Mononuclear cell (primary cell): ENCODE data around the gene GBF1. TPM values are rescaled to one million over a fixed set of nuclear protein-coding genes. Genes with fewer than 3 reads are reported as not detected.

ENCODE experiments used
- H3K27me3 ChIP-seq: 2 replicates; pipeline ENCODE4 v1.6.0; 2011; ENCODE audit warnings: low read length, control low read depth; ENCODE audit not compliant: insufficient read depth
- H3K4me1 ChIP-seq: 2 replicates; pipeline ENCODE4 v1.5.1; 2011; ENCODE audit warnings: mild to moderate bottlenecking, low read length, control low read depth; ENCODE audit not compliant: insufficient read depth
- H3K4me3 ChIP-seq: 2 replicates; pipeline ENCODE4 v1.5.1; 2011; ENCODE audit warnings: mild to moderate bottlenecking, low read length, moderate library complexity
- H3K9me3 ChIP-seq: 2 replicates; pipeline ENCODE4 v1.5.1; 2011; ENCODE audit warnings: low read depth, mild to moderate bottlenecking, control low read depth, low read length
- total RNA-seq: library from RNA; depleted of rRNA; stranded (reverse); fragments of >200 nt; gene quantifications from one replicate; pipeline ENCODE4 v1.2.3, GENCODE V29; 2012

The GBF1 gene
- total RNA-seq, 1 donor = 16.7 TPM

DNA sequence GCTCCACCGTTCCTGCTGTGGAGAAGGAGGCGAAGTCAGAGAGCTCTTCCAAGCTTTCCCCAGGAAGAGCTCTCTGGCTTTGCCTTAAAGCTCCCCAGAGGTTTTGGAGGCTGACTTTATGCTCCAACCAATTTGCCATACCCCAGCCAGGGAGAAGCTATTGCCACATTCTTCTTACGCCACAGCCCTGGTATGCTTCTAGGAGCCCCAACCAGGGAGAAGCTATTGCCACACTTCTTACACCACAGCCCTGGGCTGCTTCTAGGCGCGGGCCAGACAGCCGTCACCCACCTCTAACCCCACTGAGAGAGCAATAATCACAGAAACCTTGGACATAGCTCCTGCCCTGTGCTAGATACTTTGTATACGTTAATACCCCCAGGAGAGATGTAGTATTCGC lies 18.3 kb upstream of the GBF1 start:
- Histone ChIP-seq H3K4me3 (no peak overlapping the region), H3K27me3 (peaks cover 37% of the 10 kb centered on the region)

DNA sequence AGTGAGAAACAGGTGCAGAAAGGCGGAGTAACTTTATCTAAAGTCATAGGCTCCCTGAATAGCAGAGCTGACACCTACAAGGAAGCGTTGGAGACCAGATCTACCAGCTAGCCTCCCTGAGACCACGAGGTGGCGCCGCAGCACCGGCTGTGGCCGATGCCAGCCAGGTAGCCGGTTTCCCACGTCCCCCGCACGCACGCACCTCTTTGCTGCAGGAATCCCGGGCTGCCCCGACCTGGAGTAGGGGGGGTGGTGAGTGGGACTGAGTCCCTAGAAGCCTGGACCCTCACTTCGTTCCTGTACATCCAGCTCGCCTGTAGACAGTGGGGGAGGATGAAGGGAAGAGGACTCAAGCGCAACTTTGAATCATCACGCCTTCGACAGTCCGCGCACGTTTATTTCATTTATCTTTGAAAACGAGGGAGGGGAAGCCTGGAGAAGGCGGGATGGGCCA lies 15.5 kb upstream of the GBF1 start:
- Histone ChIP-seq H3K9me3 (no peaks in the 10 kb centered on the region), H3K27me3 (peaks cover 39% of the 10 kb centered on the region), H3K4me3 (peak overlapping the region; percentile 31), H3K4me1 (peaks cover 49% of the 10 kb centered on the region)

More for the DNA sequence above, 18.3 kb upstream of the GBF1 start:
- peaks cover 49% of the 10 kb centered on the region for H3K4me1 ChIP-seq
- no peaks in the 10 kb centered on the region for H3K9me3 ChIP-seq

DNA sequence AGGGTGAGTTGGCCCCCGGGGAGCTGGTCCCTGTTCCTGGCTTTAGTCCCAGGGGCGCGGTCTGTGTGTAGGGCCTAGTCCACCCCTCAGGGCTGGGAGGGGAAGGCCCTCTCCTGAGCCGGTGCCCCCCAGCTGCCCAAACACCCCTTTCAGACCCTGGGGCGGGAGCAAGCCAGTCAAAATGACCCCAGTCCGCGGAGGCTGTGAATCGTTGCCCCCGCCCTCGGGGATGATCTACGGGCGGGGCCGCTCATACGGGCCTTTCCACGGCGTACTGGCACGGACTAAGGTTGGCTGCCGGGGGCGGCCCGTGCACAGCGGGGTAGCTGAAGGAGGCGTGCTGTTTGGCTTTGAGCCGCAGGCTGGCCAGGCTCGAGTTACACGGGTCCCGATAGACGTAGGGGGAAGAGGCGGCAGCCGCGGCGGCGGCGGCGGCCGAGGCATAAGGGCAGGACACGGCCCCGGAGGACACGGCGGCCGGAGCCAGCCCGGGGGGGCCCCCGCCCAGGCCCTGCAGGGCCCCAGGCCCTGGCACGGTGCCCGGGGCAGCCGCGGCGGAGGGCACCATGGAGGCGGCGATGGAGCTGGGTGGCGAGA lies 15.0 kb upstream of the GBF1 start:
- Histone ChIP-seq H3K9me3 (no peaks in the 10 kb centered on the region), H3K4me1 (peaks cover 49% of the 10 kb centered on the region), H3K27me3 (peaks cover 40% of the 10 kb centered on the region), H3K4me3 (peak overlapping the region; percentile 31)

DNA sequence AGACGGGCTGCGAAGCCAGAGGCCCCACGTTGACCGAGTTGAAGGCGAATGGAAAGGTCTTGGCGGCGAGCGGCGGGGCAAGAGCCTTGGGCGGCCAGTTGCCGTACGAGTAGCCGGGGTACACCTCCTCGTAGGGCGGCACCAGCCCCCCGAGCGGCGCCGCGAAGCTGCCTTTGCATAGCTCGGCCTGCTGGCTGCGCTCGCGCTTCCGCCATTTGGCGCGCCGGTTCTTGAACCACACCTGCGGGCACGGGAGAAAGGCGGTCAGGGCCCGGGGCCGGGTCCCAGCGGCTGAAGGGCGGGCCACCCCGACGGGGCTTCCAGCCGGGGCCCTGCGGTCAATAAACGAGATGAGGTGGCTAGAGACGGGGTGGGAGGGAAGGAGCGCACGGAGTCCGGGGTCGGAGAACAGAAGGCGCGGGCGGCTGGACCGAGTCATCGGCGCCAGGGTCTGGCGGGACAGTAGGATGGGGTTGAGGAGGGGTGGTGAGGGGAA lies 14.4 kb upstream of the GBF1 start:
- Histone ChIP-seq H3K9me3 (no peaks in the 10 kb centered on the region), H3K4me3 (peak overlapping the region; percentile 31), H3K27me3 (peaks cover 45% of the 10 kb centered on the region), H3K4me1 (peaks cover 44% of the 10 kb centered on the region)

DNA sequence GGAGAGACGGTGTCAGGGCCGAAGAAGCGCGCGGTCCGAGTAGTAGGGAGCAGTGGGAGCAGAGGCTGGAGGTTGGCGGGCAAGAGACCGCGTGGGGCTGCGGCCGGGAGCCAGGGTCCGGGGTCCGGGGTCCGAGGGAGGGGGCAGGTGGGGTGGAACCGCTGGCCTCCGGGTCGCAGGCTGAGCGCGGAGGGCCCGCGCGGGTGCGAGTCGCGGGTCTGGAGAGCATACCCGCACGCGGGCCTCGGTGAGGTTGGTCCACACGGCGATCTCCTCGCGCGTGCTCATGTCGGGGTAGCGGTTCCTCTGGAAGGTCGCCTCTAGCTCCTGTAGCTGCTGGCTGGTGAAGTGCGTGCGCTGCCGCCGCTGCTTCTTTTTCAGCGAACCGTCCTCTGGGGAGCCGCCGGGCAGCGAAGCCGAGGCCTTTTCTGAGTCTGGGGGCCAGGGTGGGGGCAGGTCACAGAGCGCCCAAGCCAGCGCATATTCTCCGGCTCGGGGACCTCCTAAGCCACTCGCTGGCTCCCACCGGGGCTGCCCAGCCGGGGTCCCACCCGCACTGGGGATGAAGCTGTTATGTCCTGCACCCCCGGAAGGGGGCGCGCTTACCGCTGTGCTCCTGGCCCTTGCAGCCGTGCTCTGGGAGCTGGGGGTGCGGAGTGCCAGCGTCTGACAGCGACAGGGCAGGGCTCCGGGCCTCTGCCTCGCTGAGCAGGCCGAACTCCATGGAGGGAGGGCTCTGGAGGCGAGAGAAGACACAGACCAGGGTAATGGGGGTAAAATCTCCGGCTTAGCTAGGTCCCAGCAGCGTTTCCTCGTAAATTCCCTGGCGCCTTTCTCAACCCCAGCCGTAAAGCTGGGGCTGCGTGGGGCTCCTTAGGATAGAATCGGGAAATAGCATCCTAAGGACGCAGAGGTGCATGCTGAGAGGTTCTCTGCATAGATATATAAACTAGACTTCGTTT lies 13.7 kb upstream of the GBF1 start:
- H3K4me1 ChIP-seq = peaks cover 37% of the 10 kb centered on the region
- no peaks in the 10 kb centered on the region for H3K9me3 ChIP-seq
- H3K4me3 ChIP-seq = peak overlapping the region; percentile 31
- H3K27me3 ChIP-seq = peaks cover 45% of the 10 kb centered on the region

DNA sequence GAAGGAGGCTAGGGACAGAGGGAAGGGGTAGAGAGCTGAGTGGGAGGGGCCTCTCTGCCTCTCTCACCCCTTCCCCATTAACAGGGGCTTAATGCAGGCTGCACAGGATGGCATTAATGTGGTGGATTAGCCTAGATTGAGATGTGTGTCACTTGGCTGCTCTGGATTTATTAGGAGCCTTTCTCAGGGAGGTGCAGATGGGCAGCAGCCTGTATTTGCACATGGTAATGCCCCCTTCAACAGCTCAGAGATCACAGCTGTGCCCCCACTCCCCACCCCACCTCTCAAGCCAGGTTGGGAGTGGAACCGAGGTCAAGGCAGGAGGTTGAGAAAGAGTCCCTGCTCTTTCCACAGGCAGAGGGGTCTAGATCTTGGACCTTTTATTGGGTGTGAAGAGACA lies 11.3 kb upstream of the GBF1 start:
- Histone ChIP-seq H3K4me3 (no peak overlapping the region), H3K27me3 (peaks cover 42% of the 10 kb centered on the region), H3K4me1 (peaks cover 22% of the 10 kb centered on the region), H3K9me3 (no peaks in the 10 kb centered on the region)

DNA sequence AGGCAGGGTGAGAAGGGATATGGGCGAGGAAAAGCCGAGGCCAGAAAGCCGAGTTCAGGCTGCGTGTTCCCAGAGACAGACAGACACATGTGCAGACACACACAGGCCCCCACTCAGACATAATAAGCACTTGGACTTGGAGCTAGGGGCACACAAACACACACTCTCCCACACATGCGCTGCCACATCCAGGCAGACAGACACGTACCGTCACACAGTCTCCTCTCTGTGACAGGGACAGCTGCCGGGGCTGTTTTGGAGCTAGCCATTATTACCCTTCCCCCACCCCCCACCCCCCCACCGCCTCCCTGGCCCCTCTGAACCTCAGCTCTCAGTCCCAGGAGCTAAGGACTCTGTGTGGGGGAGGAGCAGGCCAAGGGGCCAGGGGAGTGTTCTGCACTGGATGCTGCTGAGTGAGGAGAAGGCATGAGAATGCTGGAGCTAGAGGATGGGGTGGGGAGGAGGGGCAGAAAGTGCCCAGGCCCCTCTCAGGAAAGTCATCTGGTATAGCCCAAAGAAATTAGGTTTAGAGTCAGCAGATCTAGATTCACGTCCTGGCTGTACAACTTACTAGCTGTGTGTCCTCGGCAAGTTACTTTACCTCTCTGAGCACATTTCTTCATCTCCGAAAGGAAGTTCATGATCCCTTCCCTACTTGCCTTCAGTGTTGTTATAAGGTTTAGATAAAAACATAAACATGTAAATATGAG lies 10.3 kb upstream of the GBF1 start:
- Histone ChIP-seq H3K4me3 (no peak overlapping the region), H3K4me1 (peaks cover 19% of the 10 kb centered on the region), H3K27me3 (peaks cover 49% of the 10 kb centered on the region), H3K9me3 (no peaks in the 10 kb centered on the region)

DNA sequence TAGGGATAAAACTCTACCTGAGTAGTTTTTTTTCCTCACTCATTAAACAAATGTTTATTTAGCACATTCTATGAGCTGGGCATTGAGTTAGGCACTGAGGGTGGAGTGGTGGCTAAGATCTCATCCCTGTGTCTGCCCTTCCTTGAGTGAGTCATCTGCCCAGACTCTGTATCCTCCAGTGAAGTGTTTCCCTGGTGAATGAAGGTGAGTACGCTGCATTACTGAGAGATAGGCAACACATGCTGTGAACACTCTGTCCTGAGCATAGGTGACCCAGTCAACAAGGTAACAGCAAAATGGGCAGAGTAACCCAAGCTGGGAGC lies 9.8 kb upstream of the GBF1 start:
- peaks cover 50% of the 10 kb centered on the region for H3K27me3 ChIP-seq

DNA sequence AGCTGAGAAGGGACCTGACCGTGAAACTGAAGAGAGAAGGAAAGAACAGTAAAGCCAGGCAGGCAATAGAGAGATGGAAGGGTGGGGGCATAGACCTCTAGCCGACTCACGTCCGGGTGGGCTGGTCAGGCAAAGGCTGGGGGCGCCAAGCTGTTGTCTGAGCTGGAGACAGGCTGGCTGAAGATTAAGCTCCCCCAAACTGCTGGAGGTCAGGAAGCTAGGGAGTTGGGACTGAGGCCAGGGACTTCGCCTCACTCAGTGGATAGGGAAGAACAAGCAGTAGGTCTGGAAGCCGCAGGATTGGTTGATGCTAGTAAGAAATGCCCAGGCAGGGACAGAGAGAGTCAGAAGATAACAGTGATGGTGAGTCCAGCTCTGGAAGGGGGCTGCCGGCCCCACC lies 9.3 kb upstream of the GBF1 start:
- Histone ChIP-seq H3K4me3 (no peak overlapping the region), H3K27me3 (peaks cover 51% of the 10 kb centered on the region), H3K4me1 (peaks cover 14% of the 10 kb centered on the region), H3K9me3 (no peaks in the 10 kb centered on the region)

More for the DNA sequence above, 9.8 kb upstream of the GBF1 start:
- no peak overlapping the region for H3K4me3 ChIP-seq
- no peaks in the 10 kb centered on the region for H3K9me3 ChIP-seq
- peaks cover 14% of the 10 kb centered on the region for H3K4me1 ChIP-seq

DNA sequence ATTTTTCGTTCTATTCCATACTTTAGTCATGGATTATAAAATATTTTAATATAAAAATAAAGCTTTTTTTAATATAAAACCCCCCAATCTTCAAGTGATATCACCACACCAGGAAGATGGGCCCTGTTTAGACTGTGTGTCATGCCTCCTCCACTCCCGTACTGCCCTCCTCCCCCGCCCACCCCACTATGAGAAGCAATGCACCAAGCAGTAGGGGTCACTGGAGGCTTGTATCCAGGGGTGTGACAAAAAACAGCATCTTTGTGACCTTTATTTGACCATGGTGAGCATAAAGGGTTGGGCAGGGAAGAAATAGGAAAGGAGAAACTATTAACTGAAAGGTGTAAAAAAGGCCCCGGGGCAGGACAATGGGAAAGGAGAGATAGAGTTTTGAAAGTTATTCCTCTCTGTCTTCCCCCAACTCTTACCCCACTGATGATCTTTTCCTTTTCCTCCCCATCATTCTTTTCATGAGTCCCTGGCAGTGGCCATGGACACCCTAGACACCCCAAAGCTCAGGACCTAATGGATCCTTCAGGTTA lies 7.5 kb upstream of the GBF1 start:
- H3K9me3 ChIP-seq = no peaks in the 10 kb centered on the region
- H3K4me1 ChIP-seq = peaks cover 19% of the 10 kb centered on the region
- H3K4me3 ChIP-seq = no peak overlapping the region
- peaks cover 56% of the 10 kb centered on the region for H3K27me3 ChIP-seq

DNA sequence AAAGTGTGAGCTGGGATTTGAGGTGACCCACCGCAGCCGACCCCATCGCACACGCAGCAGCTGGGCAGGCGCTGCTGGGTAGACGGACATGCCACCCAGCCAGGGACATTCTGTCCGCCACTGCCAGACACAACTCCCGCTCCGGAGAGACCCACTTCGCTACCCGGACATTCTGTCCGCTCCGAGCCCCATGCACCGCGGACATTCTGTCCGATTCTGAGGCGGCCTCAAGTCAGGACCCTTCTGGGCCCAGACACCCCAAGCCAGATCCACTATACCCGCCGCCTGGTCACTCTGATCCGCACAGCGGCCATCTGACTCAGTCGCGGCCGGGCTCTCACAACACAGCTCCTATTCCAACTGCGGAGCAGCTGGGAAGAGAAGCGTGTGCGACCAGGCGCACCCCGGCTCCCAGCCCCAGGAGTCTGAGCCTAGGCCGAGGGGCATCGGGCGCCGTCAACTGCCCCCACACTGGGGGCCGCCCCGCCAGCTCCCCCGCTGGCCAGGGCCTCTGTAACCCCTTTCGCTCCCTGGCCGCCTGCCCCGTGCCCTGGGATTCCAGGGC lies 4.8 kb upstream of the GBF1 start:
- peaks cover 47% of the 10 kb centered on the region for H3K27me3 ChIP-seq
- H3K4me1 ChIP-seq = peaks cover 27% of the 10 kb centered on the region
- no peaks in the 10 kb centered on the region for H3K9me3 ChIP-seq
- no peak overlapping the region for H3K4me3 ChIP-seq

DNA sequence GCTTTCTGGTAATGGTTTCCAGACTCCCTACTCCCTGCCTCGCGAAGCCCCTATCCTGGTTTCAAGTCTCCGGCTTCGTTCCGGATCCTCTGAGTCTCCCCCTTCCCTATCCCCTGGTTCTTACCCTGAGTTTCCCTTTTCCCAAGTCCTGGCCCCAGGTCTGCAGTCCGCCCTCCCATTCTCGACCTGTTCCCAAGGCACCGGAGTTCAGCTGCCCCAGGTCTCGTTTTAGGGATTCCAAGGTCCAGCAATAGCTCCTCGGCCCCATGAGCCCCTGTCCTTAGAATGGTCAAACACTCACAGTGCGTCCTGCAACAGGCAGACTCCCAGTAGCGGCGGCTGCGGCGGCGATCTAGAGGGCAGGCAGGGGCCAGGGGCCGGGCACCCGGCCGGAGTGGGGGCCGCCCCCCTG lies 4.3 kb upstream of the GBF1 start:
- Histone ChIP-seq H3K4me3 (no peak overlapping the region), H3K27me3 (peaks cover 44% of the 10 kb centered on the region), H3K4me1 (peaks cover 30% of the 10 kb centered on the region), H3K9me3 (no peaks in the 10 kb centered on the region)

DNA sequence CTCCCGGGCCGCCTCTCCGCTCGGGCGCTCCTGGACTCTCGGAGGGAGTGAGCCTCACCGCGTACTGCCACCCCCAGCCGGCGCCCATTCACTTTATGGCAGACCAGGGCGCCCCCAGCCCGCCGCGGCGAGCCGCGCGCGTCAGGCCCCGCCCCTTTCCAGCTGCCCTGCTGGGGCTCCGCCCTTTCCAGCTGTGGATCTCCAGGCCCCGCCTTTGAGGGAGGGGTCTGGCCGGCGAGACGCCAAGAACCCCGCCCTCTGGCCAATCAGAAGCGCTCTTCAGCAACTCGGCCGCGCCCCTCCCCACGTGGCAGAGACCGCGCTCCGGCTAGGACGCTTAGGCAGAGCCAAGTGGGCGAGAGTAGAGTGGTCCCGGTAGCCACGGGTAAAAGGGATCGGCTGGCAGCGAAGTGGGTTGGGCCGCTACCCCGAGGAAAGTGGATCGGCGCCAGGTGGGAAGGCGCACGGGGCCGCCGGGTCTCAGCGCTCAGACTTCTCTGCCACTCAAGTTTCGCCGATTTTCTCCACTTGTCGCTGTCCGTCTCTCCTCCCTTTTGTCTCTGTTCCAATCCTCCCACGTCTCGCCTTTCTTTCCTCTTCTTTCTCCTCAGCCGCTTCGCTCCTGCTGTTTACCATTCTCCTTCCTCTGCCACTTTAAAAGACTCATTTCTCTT lies 3.8 kb upstream of the GBF1 start, which contains the start of gene PITX3:
Gene PITX3, minus strand, starts transcription at position 69 of the 674 bp plus-strand sequence. CDS start 9,432 bp downstream, outside the sequence.
- H3K4me1 ChIP-seq = peaks cover 35% of the 10 kb centered on the region
- peaks cover 44% of the 10 kb centered on the region for H3K27me3 ChIP-seq
- peak within 1 kb of the TSS; percentile 15 for H3K4me3 ChIP-seq
- no peaks in the 10 kb centered on the region for H3K9me3 ChIP-seq

DNA sequence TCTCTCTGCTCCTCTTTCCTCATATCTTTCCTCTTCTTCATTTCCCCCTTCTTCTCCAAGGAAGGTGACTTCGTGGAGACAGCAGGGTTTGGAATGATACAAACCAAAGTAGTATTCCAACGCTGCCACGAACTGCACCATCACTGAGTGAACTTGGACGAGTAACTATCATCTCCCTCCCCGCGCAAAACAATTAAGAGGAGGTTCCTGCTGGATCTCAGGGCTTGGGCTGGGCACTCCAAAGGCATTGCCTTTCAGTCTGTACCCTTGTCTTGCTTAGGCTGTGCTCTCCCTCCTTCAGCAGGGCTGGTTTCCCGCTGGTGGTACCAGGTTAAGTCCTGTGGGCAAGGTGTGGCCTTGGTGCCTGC lies 3.2 kb upstream of the GBF1 start:
- H3K27me3 ChIP-seq = peaks cover 44% of the 10 kb centered on the region
- H3K4me1 ChIP-seq = peaks cover 41% of the 10 kb centered on the region
- no peaks in the 10 kb centered on the region for H3K9me3 ChIP-seq
- no peak overlapping the region for H3K4me3 ChIP-seq
